GM18508 (cell line): Measurements from ENCODE around the gene RHOV.
"Not testable (repeated sequence)": the region's sequence is repeated elsewhere in the genome, so short reads cannot be mapped to it uniquely, and the experiment has no call there.

ENCODE experiments used
- ATAC-seq: cut with Tn5 transposase; IDR thresholded peaks from one replicate; pipeline ENCODE4 v1.9.1; 2021; ENCODE audit warnings: moderate number of reproducible peaks; ENCODE audit not compliant: insufficient read depth, unreplicated experiment

RHOV gene

DNA sequence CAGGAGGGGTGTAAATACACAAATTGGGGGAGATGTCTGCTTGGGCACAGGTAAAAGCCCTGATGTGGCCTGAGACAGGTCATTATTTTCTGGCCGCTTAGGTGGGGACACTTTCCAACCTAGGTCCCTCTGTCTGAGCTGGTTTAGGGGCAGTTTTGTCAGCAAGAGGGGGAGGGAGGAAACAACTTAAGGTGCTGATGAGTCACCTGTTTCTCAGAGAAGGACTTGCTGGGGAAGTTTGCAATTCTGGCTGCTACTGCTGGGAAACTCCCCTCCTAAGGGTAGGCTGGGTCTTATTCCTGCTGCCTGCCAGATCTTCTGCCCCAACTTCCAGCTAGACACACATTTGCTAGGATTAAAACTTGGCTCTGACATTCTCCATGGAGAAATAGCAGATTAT lies 4.8 kb upstream of the RHOV start:
- peak; percentile 70 for ATAC-seq

DNA sequence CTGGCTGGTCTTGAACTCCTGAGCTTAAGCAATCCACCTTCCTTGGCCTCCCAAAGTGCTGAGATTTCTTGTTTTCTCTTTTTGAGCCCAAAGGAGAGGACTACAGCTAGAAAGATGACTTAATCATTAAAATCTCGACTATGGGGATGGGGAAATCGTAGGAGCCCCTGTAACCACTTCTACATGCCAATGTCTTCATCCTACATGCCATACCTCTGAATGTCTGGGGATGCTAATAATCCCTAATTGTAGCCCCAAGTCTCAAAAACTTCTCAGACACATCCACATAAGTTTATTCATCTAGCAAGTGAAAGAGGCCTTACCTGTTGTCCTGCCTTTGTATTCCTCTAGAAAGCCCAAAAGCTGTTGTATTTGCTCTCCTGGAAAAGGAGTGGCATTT lies 3.7 kb upstream of the RHOV start:
- ATAC-seq: no peak

DNA sequence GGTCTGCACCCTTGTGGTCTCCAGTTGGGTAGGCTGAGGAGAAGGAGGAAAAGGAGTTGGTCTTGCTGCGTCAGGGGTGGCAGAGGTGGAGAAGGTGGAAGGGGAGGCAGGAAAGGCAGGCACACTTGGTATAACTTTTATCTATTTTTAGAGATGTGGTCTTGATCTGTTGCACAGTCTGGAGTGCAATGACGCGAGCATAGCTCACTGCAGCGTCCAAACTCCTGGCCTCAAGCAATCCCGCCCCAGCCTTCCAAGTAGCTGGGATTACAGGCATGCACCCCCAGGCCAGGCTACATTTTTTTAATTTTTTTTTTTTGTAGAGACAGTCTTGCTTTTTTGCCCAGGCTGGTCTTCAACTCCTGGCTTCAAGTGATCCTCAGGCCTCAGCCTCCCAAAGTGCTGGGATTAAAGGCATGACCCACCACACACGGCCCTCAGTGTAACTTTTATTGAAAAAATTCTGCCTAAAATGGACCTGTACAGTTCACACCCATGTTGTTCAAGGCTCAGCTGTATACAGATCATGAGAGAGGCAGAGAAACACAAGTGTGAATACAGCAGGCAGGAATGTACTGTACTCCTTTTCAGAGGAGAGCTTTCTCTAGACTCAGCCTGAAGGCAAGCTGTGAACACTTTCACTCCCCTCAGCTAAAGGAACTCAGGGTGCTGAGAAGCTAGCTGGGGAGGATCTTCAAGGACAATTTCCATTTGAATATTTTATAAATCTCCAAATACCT lies 2.1 kb upstream of the RHOV start:
- ATAC-seq: no peak

DNA sequence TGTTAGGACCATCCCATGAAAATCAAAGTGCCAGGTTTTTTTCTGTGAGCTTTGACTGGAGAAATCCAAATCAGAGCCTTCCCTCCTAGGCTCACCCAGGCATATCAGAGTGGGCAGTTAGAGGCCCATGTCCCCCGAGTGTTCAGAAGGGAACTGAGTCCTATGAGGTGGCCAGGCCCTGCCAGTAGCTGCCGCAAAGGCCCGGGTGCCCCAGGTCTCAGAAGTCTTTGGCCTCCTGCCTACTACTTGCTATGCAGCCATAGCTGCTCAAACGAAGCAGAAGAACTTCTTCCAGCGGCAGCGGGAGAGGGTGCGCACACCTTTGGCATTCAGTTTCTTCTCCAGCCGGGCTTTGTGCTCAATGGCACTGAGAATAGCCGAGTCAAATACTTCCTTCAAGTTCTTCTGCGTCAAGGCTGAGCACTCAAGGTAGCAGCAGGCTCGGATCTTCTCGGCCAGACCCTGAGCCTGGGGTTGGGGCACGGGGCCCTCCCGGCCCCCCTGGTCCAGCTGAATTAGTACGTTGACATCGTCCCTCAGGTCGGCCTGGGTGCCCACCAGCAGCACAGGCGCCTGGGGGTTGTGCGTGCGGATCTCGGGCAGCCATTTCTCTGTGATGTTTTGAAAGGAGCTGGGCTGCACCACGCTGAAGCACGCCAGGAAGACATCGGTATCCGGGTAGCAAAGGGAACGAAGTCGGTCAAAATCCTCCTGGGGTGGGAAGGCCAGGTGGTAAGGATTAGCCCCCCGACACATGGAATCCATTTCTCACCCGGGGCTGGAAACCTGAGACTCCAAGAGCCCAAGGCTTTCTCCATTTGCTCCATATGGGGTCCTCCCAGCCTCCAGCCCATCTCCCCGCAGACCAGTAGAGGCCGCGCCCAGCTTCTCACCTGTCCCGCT lies 992 bp downstream of the RHOV start:
- ATAC-seq: no peak

DNA sequence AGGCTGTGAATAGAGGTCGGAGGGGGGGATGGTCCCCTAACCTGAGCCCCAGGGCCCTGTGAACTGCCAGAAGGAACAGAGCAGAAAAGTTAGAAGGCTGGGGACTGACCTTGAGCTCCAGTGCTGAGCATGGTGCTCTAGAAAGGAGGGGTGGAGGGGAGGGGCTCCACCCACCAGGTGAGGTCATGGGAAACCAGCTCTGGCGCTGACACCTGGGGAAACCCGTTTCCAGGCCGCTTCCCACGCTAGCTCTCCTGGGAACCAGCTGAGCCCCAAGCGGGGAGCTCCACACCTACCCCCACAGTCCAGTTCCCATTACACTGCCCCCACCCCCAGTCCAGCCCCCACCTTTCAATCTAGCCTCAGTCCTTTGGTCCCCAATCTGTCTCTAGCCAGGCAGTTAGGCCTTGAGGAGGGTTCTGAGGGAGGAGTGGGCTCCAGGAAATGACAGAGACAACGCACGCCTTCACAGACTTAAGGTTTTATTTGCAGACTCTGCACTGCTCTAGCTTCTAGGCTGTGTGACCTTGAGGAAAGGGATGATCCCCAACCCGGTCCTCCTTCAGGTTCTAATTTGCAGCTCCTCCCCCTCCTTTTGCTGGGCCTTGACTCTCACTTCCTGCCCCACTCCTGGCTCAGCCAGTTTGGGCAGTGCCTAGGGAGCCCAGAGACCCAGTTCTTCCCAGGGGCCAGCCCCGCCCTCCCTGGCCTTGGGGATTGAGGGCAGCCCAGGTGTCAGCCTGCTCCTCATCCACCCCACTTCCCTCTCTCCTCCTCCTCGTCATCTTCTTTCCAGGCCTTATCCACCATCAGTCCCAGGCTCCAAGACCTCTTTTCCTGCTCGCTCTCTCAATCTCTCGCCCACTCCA lies 2.1 kb downstream of the RHOV start:
- ATAC-seq: no peak

DNA sequence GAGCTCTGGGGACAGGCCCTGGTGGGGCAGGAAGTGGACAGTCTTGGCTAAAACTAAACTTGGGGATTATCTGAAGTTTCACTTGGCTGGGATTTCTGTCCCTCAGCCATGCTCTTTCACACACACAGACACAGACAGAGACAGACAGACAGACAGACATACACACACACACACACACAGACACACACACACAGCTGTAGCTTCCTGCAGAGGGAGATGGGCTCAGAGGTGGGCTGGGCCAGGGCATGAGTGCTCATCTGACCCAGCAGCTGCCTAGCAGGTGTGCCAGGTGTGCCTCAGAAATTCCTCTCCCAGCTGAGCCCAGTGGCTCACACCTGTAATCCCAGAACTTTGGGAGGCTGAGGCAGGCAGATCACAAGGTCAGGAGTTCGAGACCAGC lies 3.3 kb downstream of the RHOV start:
- no peak for ATAC-seq

DNA sequence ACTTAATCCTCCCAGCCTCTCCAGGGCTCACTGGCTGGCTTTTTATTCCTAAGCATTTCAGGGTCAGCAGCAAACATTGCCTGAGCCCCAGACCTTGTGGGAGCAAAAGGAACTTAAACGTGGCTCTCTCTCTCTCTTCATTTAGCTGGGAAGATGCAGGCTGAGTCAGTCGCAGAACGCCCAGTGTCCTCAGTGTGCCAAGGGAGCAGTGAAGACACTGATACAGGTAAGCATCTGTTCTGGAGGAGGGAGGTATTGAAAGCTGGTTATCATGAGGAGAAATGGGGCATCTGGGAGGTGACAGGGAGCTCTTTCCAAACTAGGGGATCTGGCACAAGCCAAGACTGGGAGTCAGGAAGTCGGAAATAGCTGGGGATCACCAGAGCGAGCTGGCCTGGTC lies 4.3 kb downstream of the RHOV start:
- no peak for ATAC-seq

DNA sequence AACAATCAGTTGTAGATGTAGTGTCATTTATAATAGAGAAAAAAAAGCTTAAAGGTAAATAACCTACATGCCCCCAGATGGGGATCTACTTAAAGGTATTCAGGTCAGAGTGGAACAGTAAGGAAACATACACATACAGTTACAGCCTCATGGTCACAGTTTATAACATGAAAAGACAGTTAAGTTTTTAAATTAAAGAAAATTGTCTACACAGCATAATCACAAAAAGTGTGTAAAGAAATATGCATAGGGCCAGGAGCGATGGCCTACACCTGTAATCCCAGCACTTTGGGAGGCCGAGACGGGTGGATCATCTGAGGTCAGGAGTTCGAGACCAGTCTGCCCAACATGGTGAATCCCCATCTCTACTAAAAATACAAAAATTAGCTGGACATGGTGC lies 6.8 kb downstream of the RHOV start:
- no peak for ATAC-seq

DNA sequence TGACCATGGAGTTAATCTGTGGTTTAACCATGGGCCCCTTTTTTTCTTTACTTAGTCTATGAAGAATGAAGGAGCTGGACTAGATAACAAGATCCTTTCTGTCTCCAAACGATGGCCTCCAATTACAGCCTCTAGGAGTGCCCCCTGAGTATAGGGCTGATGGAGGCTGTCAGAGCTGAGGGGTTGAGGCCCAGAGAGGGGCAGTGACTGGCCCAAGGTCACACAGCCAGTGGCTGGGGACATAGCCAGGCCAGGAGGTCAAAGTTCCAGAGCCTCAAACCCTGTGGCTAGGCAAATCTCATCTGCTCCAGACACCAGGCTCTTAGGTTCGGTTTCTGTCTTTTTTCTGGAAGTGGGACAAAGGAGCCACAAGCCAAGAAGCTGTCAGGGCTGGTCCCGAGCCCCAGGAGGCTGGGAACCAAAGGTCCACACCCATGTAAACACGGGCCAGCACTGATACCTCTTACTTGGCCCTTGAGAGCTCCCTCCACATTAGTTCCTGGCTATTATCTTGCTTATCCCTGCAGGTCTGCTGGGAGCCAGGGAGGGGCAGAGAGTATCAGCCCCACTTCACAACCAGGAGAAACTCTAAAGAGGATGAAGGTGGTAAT lies 10.3 kb downstream of the RHOV start:
- ATAC-seq: no peak

DNA sequence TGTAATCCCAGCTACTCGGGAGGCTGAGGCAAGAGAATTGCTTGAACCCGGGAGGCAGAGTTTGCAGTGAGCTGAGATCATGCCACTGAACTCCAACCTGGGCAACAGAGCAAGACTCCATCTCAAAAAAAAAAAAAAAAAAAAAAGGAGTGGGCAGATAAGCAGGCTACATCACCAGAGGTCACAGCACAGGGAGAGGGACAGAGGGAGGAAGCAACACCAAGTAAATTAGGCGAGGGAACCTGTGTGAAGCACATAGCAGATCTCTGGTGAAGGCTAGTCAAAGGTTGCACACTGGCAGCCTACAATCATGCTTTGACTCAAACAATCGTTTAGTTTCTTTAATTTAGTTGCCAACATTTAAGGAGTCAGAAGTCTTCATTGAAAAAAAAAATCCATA lies 12.9 kb downstream of the RHOV start:
- not testable (repeated sequence) for ATAC-seq

DNA sequence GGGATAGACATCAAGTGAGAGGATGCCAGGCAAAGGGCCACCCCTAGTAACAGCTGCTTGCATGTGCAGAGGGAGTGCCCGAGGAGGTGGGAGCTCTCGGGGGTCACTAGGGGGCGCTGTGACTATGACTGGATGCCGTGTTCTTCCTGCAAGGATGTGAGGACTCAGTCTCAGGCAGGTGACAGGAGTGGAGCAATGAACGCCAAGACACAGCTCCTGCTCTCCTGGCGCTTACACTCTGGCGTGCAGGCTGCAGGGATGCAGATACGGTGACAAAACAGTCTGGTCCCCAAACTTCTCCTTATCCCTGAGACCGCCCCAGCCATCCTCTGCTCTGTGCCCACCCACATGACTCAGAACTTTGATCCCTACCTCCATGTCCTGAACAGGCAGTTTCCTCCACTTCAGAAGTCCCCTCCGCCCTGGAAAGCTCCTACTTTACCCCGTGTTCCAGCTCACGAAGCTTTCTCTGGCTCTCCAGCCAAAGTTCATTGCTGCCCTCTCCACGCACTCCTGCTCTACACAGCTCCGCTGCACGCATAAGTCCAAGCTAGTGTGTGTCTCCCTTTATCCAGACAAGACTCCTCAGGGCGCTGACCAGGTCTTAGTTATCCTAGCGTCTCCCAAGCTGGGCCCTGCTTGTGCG lies 14.7 kb downstream of the RHOV start:
- no peak for ATAC-seq

DNA sequence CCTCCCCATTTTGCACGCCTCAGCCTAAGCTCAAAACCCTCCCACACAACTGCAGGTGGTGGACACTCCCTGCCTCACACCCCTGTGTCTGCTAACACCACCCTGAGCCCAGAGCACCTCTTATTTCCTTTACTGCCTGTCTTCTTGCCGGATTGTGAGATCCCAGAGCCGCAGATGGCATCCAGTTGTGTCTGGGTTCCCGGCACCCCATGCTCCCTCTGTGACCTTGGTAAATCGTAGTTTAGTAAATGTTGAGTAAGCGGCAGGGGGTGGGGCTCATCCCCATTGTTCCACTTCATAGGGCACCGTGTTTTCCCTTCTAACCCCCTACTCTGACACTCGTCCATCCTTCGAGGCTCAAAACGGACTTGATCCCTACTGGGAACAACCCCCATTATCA lies 15.3 kb downstream of the RHOV start:
- no peak for ATAC-seq

DNA sequence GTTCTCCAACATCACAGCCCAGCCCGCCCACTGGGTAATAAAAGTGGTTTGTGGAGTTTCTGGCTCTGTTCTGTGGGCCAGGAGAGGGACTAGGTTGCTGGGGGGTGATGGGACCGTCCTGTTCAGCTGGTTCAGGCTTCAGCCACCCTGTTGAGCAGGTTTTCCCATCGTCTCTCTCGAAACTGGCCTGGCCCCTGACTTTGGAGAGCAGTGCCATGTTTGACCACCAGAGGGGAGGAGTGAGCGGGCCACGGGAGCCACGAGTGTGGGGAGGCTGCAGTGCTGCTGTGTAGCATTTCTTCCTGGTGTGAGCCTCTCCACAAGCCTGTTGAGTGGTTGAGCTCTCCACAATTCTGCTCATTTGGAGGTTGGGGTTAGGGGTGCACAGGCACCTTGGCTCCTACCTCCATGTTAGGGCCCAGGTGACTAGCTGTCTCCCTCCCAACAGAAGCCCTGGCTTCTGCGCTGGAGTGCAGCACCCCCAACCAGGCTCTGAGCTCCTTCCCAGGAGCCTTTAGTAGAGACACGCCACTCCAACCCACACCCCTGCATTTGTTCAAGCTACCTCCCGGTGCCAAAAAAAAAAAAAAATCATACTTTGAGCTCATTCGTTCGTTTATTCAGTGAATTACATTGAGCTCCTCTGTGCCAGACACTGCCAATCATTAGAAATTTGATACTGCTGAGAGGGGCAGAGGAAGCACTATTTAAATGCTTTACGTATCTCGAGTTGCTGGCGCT lies 16.3 kb downstream of the RHOV start:
- no peak for ATAC-seq

DNA sequence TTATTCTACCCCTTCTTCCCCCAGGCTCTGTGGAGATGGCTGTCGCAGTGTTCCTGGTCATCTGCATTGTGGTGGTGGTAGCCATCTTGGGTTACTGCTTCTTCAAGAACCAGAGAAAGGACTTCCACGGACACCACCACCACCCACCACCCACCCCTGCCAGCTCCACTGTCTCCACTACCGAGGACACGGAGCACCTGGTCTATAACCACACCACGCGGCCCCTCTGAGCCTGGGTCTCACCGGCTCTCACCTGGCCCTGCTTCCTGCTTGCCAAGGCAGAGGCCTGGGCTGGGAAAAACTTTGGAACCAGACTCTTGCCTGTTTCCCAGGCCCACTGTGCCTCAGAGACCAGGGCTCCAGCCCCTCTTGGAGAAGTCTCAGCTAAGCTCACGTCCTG lies 17.3 kb downstream of the RHOV start:
- ATAC-seq: no peak

DNA sequence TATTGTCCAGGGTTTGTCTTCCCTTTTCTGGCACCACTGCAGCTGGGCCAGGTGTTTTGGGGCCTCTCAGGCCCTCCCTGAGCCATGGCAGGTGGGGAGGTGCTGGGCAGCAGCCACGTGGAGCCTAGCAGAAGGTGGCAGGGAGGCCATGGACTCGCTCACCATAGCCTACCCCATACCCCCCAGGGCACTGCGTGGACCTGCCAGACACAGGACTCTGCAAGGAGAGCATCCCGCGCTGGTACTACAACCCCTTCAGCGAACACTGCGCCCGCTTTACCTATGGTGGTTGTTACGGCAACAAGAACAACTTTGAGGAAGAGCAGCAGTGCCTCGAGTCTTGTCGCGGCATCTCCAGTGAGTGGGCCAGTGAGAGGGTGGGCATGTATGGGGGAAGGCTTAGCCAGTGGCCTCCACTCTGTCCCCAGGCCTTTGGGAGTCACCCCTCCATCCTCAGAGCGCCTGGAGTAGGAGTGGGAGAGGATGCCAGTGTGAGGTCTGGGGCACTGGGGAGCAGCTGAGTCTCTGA lies 18.3 kb downstream of the RHOV start:
- no peak for ATAC-seq

DNA sequence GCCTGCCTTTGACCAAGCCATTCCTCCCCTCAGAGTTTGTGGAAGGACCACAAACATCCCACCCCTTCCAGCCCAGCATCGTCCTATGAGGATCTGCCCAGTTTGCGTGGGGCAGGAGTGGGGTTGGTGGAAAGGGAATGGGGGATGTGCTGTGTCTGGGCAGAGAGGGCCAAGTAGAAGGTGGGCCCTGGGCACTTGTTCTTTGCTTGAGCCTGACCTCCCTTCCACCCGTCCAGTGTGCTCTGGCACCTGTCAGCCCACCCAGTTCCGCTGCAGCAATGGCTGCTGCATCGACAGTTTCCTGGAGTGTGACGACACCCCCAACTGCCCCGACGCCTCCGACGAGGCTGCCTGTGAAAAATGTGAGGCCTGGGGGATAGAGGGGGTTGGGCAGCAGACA lies 19.9 kb downstream of the RHOV start:
- no peak for ATAC-seq

DNA sequence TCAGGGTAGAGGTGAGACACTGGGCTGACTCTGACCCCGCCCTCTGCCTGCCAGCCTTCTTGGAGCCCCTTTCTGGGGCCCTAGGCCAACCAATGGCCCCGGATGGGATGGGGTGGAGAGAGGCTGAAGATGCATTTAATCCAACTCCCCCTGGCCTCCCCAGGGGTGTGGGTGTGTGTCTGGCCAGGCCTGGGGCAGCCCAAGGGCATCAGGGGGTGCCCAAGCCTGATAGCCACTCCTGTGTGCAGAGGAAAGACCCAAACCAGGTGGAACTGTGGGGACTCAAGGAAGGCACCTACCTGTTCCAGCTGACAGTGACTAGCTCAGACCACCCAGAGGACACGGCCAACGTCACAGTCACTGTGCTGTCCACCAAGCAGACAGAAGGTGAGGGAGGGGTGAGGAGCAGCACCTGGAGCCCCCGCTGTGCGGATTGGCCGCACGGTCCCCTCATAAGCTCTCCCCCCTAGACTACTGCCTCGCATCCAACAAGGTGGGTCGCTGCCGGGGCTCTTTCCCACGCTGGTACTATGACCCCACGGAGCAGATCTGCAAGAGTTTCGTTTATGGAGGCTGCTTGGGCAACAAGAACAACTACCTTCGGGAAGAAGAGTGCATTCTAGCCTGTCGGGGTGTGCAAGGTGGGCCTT lies 20.7 kb downstream of the RHOV start:
- no peak for ATAC-seq

DNA sequence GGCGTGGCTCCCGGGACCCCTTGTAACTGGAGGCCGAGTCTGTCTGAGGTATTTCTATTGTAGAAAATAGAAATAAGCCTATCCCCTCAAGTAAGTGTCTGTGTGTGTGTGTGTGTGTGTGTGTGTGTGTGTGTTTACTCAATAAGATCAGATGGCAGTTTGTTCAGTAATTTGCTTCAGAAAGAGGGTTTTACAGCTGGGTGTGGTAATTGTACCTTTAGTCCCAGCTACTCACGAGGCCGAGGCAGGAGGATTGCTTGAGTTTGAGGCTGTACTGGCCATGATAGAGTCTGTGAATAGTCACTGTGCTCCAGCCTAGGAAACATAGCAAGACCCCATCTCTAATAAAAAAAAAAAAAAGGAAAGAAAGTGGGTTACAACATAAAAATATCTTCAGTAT lies 21.5 kb downstream of the RHOV start:
- ATAC-seq: no peak
